Body of pancreas (tissue), 4 donors: ENCODE data around the gene ABCC5. TPM values are rescaled to one million over a fixed set of nuclear protein-coding genes. Genes with fewer than 3 reads are reported as not detected.

Experiments
- ATAC-seq: fragments of 150-250 bp; one replicate; pipeline ENCODE4 v1.9.1; 2016
- DNase-seq, 4 donors: peaks; one replicate each; pipeline ENCODE4 v3.0.0-alpha.2; 2019
- H3K27ac ChIP-seq, 4 donors: fragments of 200-600 bp; sonication (generic); 1 replicate in 3 of 4; 2 replicates in 1 of 4; pipeline versions ENCODE4 v1.5.1 to v1.6.1; 2016 to 2019; ENCODE audit warnings: mild to moderate bottlenecking in 1 of 4, mixed read lengths in 1 of 4, moderate library complexity in 1 of 4
- H3K27me3 ChIP-seq, 2 donors: fragments of 200-600 bp; sonication (generic); one replicate each; pipeline ENCODE4 v1.6.0; 2016; ENCODE audit warnings: mild to moderate bottlenecking in 1 of 2
- H3K36me3 ChIP-seq, 2 donors: fragments of 200-600 bp; sonication (generic); replicated peaks in 1 of 2; 2 replicates each; pipeline ENCODE4 v1.5.1; 2016; ENCODE audit warnings: low read depth in 2 of 2; ENCODE audit not compliant: insufficient read depth in 1 of 2
- H3K4me1 ChIP-seq: fragments of 200-600 bp; sonication (generic); one replicate; pipeline ENCODE4 v1.6.0; 2016
- H3K4me3 ChIP-seq, 2 donors: fragments of 200-600 bp; sonication (generic); 1 replicate in 1 of 2; 2 replicates in 1 of 2; pipeline ENCODE4 v1.5.1; 2016 to 2019
- H3K9me3 ChIP-seq, 3 donors: fragments of 200-600 bp; sonication (generic); 1 replicate in 2 of 3; 2 replicates in 1 of 3; pipeline ENCODE4 v1.5.1; 2016
- CTCF ChIP-seq, 7 experiments: fragments of 450-650 bp in 4 of 7; fragments of 200-600 bp in 3 of 7; sonication (generic) in 3 of 7; IDR thresholded peaks; one replicate each; pipeline ENCODE4 v1.5.1; 2016 to 2019; ENCODE audit warnings: antibody characterized with exemption in 7 of 7
- POLR2A ChIP-seq, 3 donors: fragments of 450-650 bp; IDR thresholded peaks; one replicate each; pipeline ENCODE4 v1.6.1; 2016; ENCODE audit warnings: antibody characterized with exemption in 3 of 3, mild to moderate bottlenecking in 2 of 3
- WGBS, 2 donors: methylation state at CpG; one replicate each; pipeline ENCODE4 v1.1.5; 2017; 5-methylcytosine and 5-hydroxymethylcytosine counted together
- intact Hi-C: fragments of 100-400 bp; cut with DNase I; formaldehyde crosslinking; loops from one replicate; pipeline ENCODE4 v1.15.1; 2023
- total RNA-seq, 2 donors: library from RNA; depleted of rRNA; stranded (reverse); fragments of >200 nt; gene quantifications; one replicate each; pipeline ENCODE4 v1.1.0, GENCODE V29; 2016

Gene ABCC5
- total RNA-seq, 2 donors from 2014 or later = 17.1 to 20.1 TPM

- 89 to 90% methylated on average over 6 of the region's 6 CpGs for whole genome bisulfite sequencing, 2 donors
- H3K9me3 ChIP-seq = no peaks in the 10 kb centered on the region
- H3K4me1 ChIP-seq = peaks cover 19% of the 10 kb centered on the region
- TF ChIP-seq POLR2A (IDR thresholded peaks at IDR 0.05) (no peak), CTCF (IDR thresholded peaks at IDR 0.05) (no peak)
- DNase-seq (no peak), ATAC-seq (no peak)
- no peak overlapping the region for H3K27ac ChIP-seq
- intact Hi-C loops = no loop called here
- peaks cover 0 to 2% of the 10 kb centered on the region in 2 donors for H3K36me3 ChIP-seq
- H3K4me3 ChIP-seq = no peak overlapping the region
- no peaks in the 10 kb centered on the region for H3K27me3 ChIP-seq
Measured at GRCh38 chr3:183981990-183982644, 35.6 kb downstream of the ABCC5 start.

GRCh38 chr3:183980403-183980802 lies 37.3 kb downstream of the ABCC5 start:
- TF ChIP-seq CTCF (IDR thresholded peaks at IDR 0.05) (no peak), POLR2A (IDR thresholded peaks at IDR 0.05) (no peak)
- DNase-seq = peak in 3 of 4 donors; percentile 40 to 55 (median 50)

GRCh38 chr3:183975981-183976662 lies 41.6 kb downstream of the ABCC5 start:
- H3K4me1 ChIP-seq = no peaks in the 10 kb centered on the region
- H3K9me3 ChIP-seq = no peaks in the 10 kb centered on the region
- no peaks in the 10 kb centered on the region for H3K36me3 ChIP-seq
- DNase-seq (no peak), ATAC-seq (no peak)
- no peak overlapping the region for H3K27ac ChIP-seq
- WGBS, 2 donors = 82 to 85% methylated on average over 10 of the region's 10 CpGs
- no peak overlapping the region for H3K4me3 ChIP-seq
- intact Hi-C loops = no loop called here
- H3K27me3 ChIP-seq = no peaks in the 10 kb centered on the region
- TF ChIP-seq CTCF (IDR thresholded peaks at IDR 0.05) (no peak), POLR2A (IDR thresholded peaks at IDR 0.05) (no peak)

More at GRCh38 chr3:183980403-183980802, 37.3 kb downstream of the ABCC5 start:
- Histone ChIP-seq H3K4me1 (peaks cover 10% of the 10 kb centered on the region), H3K9me3 (no peaks in the 10 kb centered on the region), H3K27ac (no peak overlapping the region), H3K36me3 (peaks cover 0 to 2% of the 10 kb centered on the region in 2 donors), H3K4me3 (no peak overlapping the region), H3K27me3 (no peaks in the 10 kb centered on the region)
- WGBS, 2 donors = 94 to 99% methylated on average over 4 of the region's 4 CpGs
- intact Hi-C loops = no loop called here
- ATAC-seq = no peak

- no peak overlapping the region for H3K27ac ChIP-seq
- no peaks in the 10 kb centered on the region for H3K4me1 ChIP-seq
- no peak overlapping the region for H3K4me3 ChIP-seq
- no peak for TF ChIP-seq POLR2A (IDR thresholded peaks at IDR 0.05)
- TF ChIP-seq CTCF (IDR thresholded peaks at IDR 0.05) = no peak
- H3K27me3 ChIP-seq = no peaks in the 10 kb centered on the region
- DNase-seq (no peak), ATAC-seq (no peak)
- H3K9me3 ChIP-seq = no peaks in the 10 kb centered on the region
- H3K36me3 ChIP-seq = no peaks in the 10 kb centered on the region
- intact Hi-C loops = no loop called here
- 75 to 77% methylated on average over 4 of the region's 4 CpGs for WGBS, 2 donors
Measured at GRCh38 chr3:183968666-183969245, 48.9 kb downstream of the ABCC5 start.
